Erythroblast (primary cell): ENCODE measurements around the gene FARP1.

Experiments used
- GATA1 ChIP-seq: IDR thresholded peaks from 2 replicates; pipeline ENCODE4 v1.6.1; 2011; ENCODE audit warnings: low read depth, mild to moderate bottlenecking, control low read depth, low read length, moderate library complexity
- POLR2A ChIP-seq: IDR thresholded peaks from 2 replicates; pipeline ENCODE4 v1.6.1; 2011; ENCODE audit warnings: mild to moderate bottlenecking, low read length

GRCh38 chr13:98214008-98214643 is 71.2 kb downstream of the FARP1 start:
- TF ChIP-seq POLR2A (no peak), GATA1 (no peak)
